GM12864 (cell line): ENCODE data around the gene INTS6L.

ENCODE experiments used
- DNase-seq: peaks from one replicate; pipeline ENCODE4 v3.0.0-alpha.2; 2011; ENCODE audit warnings: low read depth
- H3K4me3 ChIP-seq: 2 replicates; pipeline ENCODE4 v1.5.1; 2011; ENCODE audit warnings: mild to moderate bottlenecking, low read depth, low read length, control low read depth
- TF ChIP-seq, protein P1 (sequence below): IDR thresholded peaks from 2 replicates; pipeline ENCODE4 v1.5.1; 2011; ENCODE audit warnings: low read depth, mild to moderate bottlenecking, moderate library complexity, low read length, control low read depth, inconsistent platforms; ENCODE audit errors: missing control alignments

Gene INTS6L

GRCh38 chrX:135536877-135537276, 16.4 kb downstream of the INTS6L start:
- TF ChIP-seq, protein P1, sequence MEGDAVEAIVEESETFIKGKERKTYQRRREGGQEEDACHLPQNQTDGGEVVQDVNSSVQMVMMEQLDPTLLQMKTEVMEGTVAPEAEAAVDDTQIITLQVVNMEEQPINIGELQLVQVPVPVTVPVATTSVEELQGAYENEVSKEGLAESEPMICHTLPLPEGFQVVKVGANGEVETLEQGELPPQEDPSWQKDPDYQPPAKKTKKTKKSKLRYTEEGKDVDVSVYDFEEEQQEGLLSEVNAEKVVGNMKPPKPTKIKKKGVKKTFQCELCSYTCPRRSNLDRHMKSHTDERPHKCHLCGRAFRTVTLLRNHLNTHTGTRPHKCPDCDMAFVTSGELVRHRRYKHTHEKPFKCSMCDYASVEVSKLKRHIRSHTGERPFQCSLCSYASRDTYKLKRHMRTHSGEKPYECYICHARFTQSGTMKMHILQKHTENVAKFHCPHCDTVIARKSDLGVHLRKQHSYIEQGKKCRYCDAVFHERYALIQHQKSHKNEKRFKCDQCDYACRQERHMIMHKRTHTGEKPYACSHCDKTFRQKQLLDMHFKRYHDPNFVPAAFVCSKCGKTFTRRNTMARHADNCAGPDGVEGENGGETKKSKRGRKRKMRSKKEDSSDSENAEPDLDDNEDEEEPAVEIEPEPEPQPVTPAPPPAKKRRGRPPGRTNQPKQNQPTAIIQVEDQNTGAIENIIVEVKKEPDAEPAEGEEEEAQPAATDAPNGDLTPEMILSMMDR: no peak
- H3K4me3 ChIP-seq: no peak overlapping the region
- DNase-seq: no peak

DNA sequence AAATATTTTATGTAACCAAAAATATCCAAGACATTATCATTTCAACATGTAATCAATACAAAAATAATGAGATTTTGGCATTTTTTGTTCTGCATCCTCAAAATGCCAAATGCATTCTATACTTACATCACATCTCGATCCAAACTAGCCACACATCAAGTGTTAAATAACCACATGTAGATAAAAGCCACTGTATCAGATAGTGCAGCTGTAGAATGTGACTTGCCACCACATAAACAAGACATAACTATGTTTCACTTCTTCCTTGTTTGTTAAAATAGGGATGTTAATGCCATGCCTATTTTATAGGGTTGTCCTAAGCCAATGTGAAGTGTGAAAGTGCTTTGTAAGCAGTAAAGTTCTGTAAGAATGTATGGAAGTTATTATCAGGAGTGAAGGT, 20.9 kb downstream of the INTS6L start:
- no peak overlapping the region for H3K4me3 ChIP-seq
- TF ChIP-seq, protein P1: no peak
- DNase-seq: no peak

DNA sequence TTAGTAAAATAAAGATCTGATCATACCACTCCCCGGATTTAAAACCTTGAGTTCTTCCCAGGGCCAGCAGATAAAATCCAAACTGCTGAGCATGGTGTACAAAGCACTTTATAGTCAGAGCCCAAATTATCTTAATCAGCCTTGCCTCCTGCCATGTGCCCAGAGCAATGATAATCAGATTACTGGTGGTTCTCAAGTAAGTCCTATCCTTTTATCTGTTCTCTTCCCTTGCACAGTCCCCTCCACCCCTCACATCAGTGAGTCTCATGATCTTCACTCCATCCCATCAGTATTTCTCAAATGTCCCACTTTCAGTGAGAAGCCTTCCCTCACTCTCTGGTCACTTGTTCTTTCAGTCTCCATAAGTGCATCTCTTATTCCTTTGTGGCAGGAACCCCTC, 22.7 kb downstream of the INTS6L start:
- TF ChIP-seq, protein P1: no peak
- no peak overlapping the region for H3K4me3 ChIP-seq
- no peak for DNase-seq

- DNase-seq: no peak
- no peak overlapping the region for H3K4me3 ChIP-seq
- TF ChIP-seq, protein P1: peak; percentile 50
These were observed 23.5 kb downstream of the INTS6L start for GRCh38 chrX:135543924-135544323.

- no peak overlapping the region for H3K4me3 ChIP-seq
- DNase-seq: no peak
- TF ChIP-seq, protein P1: no peak
These were observed 24.0 kb downstream of the INTS6L start for GRCh38 chrX:135544338-135544948.

- H3K4me3 ChIP-seq: no peak overlapping the region
- no peak for DNase-seq
- TF ChIP-seq, protein P1: no peak
These were observed 27.3 kb downstream of the INTS6L start for GRCh38 chrX:135547767-135548166.

- no peak for DNase-seq
- no peak overlapping the region for H3K4me3 ChIP-seq
- TF ChIP-seq, protein P1: no peak
These were observed 29.1 kb downstream of the INTS6L start for GRCh38 chrX:135549519-135549918.
